ENCODE measurements around the gene ZBTB7C.

The ZBTB7C gene

GRCh38 chr18:48093104-48093503 is 316.1 kb downstream of the ZBTB7C start:
- H3K79me2 ChIP-seq (ENCODE audit: insufficient read depth, low read length): no peaks in the 10 kb centered on the region

GRCh38 chr18:48091869-48092497 is 317.2 kb downstream of the ZBTB7C start:
- no peaks in the 10 kb centered on the region for H3F3A ChIP-seq (ENCODE audit: low read depth)
- H3K9ac ChIP-seq (ENCODE audit: low read depth, low read length, poor library complexity, severe bottlenecking): no peak overlapping the region
- no peak overlapping the region for H3K4me2 ChIP-seq (ENCODE audit: low read depth, low read length, poor library complexity, severe bottlenecking)
- H3K79me2 ChIP-seq (ENCODE audit: insufficient read depth, low read length): no peaks in the 10 kb centered on the region
- no peak overlapping the region for H2AFZ ChIP-seq (ENCODE audit: low read length)
- H3K4me3 ChIP-seq (ENCODE audit: low read length, poor library complexity, severe bottlenecking): no peak overlapping the region
- no peaks in the 10 kb centered on the region for H3K27me3 ChIP-seq (ENCODE audit: insufficient read depth, low read length, poor library complexity, severe bottlenecking)
- no peaks in the 10 kb centered on the region for H3K9me2 ChIP-seq (replicated peaks; ENCODE audit: low read depth, low read length)
- no peaks in the 10 kb centered on the region for H3K4me1 ChIP-seq (ENCODE audit: insufficient read depth, low read length, poor library complexity, severe bottlenecking)
- no peak for TF ChIP-seq EZH2phosphoT487 (IDR thresholded peaks at IDR 0.05; ENCODE audit: borderline replicate concordance)
- TF ChIP-seq, protein P1, sequence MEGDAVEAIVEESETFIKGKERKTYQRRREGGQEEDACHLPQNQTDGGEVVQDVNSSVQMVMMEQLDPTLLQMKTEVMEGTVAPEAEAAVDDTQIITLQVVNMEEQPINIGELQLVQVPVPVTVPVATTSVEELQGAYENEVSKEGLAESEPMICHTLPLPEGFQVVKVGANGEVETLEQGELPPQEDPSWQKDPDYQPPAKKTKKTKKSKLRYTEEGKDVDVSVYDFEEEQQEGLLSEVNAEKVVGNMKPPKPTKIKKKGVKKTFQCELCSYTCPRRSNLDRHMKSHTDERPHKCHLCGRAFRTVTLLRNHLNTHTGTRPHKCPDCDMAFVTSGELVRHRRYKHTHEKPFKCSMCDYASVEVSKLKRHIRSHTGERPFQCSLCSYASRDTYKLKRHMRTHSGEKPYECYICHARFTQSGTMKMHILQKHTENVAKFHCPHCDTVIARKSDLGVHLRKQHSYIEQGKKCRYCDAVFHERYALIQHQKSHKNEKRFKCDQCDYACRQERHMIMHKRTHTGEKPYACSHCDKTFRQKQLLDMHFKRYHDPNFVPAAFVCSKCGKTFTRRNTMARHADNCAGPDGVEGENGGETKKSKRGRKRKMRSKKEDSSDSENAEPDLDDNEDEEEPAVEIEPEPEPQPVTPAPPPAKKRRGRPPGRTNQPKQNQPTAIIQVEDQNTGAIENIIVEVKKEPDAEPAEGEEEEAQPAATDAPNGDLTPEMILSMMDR (conservative IDR thresholded peaks at IDR 0.05; ENCODE audit: low read length): no peak
- H3K36me3 ChIP-seq (ENCODE audit: insufficient read depth, low read length): no peaks in the 10 kb centered on the region
- no peaks in the 10 kb centered on the region for H4K20me1 ChIP-seq (ENCODE audit: insufficient read depth, low read length, poor library complexity, severe bottlenecking)
- H3K9me3 ChIP-seq (ENCODE audit: insufficient read depth, low read depth, low read length): no peaks in the 10 kb centered on the region

More at GRCh38 chr18:48093104-48093503, 316.1 kb downstream of the ZBTB7C start:
- Histone ChIP-seq H3K4me3 (ENCODE audit: low read length, poor library complexity, severe bottlenecking) (no peak overlapping the region), H3F3A (ENCODE audit: low read depth) (no peaks in the 10 kb centered on the region), H3K9ac (ENCODE audit: low read depth, low read length, poor library complexity, severe bottlenecking) (no peak overlapping the region), H3K4me2 (ENCODE audit: low read depth, low read length, poor library complexity, severe bottlenecking) (no peak overlapping the region), H2AFZ (ENCODE audit: low read length) (no peak overlapping the region), H4K20me1 (ENCODE audit: insufficient read depth, low read length, poor library complexity, severe bottlenecking) (no peaks in the 10 kb centered on the region), H3K27me3 (ENCODE audit: insufficient read depth, low read length, poor library complexity, severe bottlenecking) (no peaks in the 10 kb centered on the region), H3K9me3 (ENCODE audit: insufficient read depth, low read depth, low read length) (no peaks in the 10 kb centered on the region), H3K36me3 (ENCODE audit: insufficient read depth, low read length) (no peaks in the 10 kb centered on the region), H3K9me2 (replicated peaks; ENCODE audit: low read depth, low read length) (no peaks in the 10 kb centered on the region), H3K4me1 (ENCODE audit: insufficient read depth, low read length, poor library complexity, severe bottlenecking) (no peaks in the 10 kb centered on the region)
- TF ChIP-seq, protein P1 (conservative IDR thresholded peaks at IDR 0.05; ENCODE audit: low read length): no peak
- TF ChIP-seq EZH2phosphoT487 (IDR thresholded peaks at IDR 0.05; ENCODE audit: borderline replicate concordance): no peak

- H3K9me3 ChIP-seq (ENCODE audit: insufficient read depth, low read depth, low read length): no peaks in the 10 kb centered on the region
- no peaks in the 10 kb centered on the region for H3K27me3 ChIP-seq (ENCODE audit: insufficient read depth, low read length, poor library complexity, severe bottlenecking)
- no peak overlapping the region for H3K9ac ChIP-seq (ENCODE audit: low read depth, low read length, poor library complexity, severe bottlenecking)
- H3K79me2 ChIP-seq (ENCODE audit: insufficient read depth, low read length): no peaks in the 10 kb centered on the region
- no peaks in the 10 kb centered on the region for H4K20me1 ChIP-seq (ENCODE audit: insufficient read depth, low read length, poor library complexity, severe bottlenecking)
- no peak overlapping the region for H2AFZ ChIP-seq (ENCODE audit: low read length)
- no peaks in the 10 kb centered on the region for H3K9me2 ChIP-seq (replicated peaks; ENCODE audit: low read depth, low read length)
- no peaks in the 10 kb centered on the region for H3K4me1 ChIP-seq (ENCODE audit: insufficient read depth, low read length, poor library complexity, severe bottlenecking)
- H3K4me3 ChIP-seq (ENCODE audit: low read length, poor library complexity, severe bottlenecking): no peak overlapping the region
- TF ChIP-seq, protein P1 (conservative IDR thresholded peaks at IDR 0.05; ENCODE audit: low read length): no peak
- no peak for TF ChIP-seq EZH2phosphoT487 (IDR thresholded peaks at IDR 0.05; ENCODE audit: borderline replicate concordance)
- H3F3A ChIP-seq (ENCODE audit: low read depth): no peaks in the 10 kb centered on the region
- no peak overlapping the region for H3K4me2 ChIP-seq (ENCODE audit: low read depth, low read length, poor library complexity, severe bottlenecking)
- no peaks in the 10 kb centered on the region for H3K36me3 ChIP-seq (ENCODE audit: insufficient read depth, low read length)
These were observed 318.5 kb downstream of the ZBTB7C start for GRCh38 chr18:48090702-48091101.

Measured in Loucy (cell line).